GM13976 (cell line): Measurements from ENCODE around the gene UCN3.

Source experiments
- DNase-seq: peaks from one replicate; pipeline ENCODE4 v3.0.0; 2012; ENCODE audit warnings: low spot score
- in situ Hi-C: fragments of 300-500 bp; cut with MboI; formaldehyde crosslinking; loops from one replicate; pipeline ENCODE4 v1.12.0; 2022; ENCODE audit warnings: low sequenced_read_pairs, mixed read lengths, inconsistent platforms; ENCODE audit not compliant: unreplicated experiment
- TF ChIP-seq, protein P1 (sequence below): IDR thresholded peaks from 2 replicates; pipeline ENCODE4 v1.5.1; 2012; ENCODE audit warnings: borderline replicate concordance, mild to moderate bottlenecking; ENCODE audit not compliant: insufficient read depth; ENCODE audit errors: extremely low read depth, missing control alignments, control extremely low read depth

UCN3 gene

DNA sequence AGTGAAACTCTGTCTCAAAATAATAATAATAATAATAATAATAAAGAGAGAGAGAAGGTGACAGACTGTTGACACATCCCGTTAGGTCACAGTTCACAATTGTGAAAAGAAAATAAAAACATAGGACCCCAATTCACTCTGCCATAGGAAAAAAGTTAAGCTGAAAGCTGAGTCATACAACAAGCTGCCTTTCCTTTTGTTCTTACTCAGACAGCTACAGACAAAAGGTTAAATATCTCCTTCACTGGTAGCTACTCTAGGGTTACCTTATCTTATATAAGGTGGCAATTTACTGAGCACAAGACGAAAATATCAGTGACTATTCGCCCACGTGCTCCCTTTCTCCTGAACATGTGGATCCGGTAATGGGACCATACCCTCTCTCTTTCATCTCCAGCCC lies 22.4 kb downstream of the UCN3 start:
- TF ChIP-seq, protein P1, sequence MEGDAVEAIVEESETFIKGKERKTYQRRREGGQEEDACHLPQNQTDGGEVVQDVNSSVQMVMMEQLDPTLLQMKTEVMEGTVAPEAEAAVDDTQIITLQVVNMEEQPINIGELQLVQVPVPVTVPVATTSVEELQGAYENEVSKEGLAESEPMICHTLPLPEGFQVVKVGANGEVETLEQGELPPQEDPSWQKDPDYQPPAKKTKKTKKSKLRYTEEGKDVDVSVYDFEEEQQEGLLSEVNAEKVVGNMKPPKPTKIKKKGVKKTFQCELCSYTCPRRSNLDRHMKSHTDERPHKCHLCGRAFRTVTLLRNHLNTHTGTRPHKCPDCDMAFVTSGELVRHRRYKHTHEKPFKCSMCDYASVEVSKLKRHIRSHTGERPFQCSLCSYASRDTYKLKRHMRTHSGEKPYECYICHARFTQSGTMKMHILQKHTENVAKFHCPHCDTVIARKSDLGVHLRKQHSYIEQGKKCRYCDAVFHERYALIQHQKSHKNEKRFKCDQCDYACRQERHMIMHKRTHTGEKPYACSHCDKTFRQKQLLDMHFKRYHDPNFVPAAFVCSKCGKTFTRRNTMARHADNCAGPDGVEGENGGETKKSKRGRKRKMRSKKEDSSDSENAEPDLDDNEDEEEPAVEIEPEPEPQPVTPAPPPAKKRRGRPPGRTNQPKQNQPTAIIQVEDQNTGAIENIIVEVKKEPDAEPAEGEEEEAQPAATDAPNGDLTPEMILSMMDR, result no peak
- in situ Hi-C loops, result loop anchor here (25.0 kb wide), 1 partner anchor 550 kb away; the partner anchor contains the start of gene AKR1E2
- DNase-seq, result no peak

DNA sequence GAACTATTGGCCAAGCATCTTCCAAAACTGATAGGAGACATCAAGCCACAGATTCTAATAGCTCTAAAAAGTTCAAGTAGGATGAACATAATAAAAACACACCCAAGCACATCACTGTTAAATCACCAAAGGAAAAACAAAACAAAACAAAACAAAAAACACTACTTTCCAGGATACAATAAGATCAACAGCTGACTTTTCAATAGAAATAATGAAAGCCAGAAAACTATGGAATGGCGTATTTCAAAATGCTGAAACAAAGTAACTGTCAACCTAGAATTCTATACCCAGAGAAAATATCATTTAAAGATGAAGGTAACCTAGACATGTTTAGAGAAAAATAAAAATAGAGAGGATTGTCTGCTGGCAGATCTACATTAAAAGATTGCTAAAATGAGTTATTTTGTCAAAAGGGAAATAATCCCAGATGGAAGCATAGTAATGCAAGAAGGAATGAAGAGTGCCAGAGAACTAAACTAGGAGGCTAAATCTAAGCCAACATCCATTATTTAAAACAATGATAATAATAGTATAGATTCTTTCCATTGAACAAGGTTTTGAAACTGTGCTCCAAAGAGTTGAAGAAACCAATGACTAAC lies 25.9 kb downstream of the UCN3 start:
- in situ Hi-C loops, result loop anchor here (25.0 kb wide), 1 partner anchor 553 kb away; the partner anchor contains the start of gene AKR1E2
- TF ChIP-seq, protein P1, result no peak
- no peak for DNase-seq

DNA sequence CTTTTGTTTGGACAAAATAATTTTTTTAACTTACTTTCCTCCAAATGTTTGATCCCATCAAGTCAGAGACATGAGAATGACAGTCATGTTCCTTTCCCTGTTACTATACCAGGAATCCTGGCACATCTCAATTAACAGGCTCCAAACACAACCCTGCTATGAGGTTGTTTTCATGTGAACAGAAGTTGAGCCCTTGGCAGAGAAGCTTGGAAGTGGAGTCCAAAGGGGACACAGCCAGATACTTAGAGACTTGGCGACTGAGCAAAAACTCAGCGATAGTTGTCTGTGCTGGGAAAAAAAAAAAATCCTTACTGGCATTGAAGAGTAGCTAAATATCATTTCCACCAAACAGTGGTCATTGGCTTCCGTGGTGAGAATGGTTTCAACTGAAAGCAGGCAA lies 27.0 kb downstream of the UCN3 start:
- in situ Hi-C loops, result loop anchor here (25.0 kb wide), 1 partner anchor 554 kb away; the partner anchor contains the start of gene AKR1E2
- DNase-seq, result no peak
- TF ChIP-seq, protein P1, result no peak

DNA sequence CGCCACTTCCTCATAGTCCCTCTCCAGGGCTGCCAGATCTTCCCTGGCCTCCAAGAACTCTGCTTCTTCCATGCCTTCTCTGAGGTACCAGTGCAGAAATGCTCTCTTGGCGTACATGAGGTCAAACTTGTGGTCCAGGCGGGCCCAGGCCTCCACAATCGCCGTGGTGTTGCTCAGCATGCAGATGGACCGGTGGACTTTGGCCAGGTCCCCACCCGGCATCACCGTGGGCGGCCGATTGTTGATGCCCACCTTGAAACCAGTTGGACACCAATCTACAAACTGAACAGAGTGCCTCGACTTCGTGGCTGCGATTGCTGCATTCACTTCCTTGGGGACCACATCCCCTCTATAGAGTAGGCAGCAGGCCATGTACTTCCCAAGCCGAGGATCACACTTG lies 28.8 kb downstream of the UCN3 start:
- TF ChIP-seq, protein P1, result no peak
- in situ Hi-C loops, result loop anchor here (25.0 kb wide), 1 partner anchor 556 kb away; the partner anchor contains the start of gene AKR1E2
- no peak for DNase-seq

DNA sequence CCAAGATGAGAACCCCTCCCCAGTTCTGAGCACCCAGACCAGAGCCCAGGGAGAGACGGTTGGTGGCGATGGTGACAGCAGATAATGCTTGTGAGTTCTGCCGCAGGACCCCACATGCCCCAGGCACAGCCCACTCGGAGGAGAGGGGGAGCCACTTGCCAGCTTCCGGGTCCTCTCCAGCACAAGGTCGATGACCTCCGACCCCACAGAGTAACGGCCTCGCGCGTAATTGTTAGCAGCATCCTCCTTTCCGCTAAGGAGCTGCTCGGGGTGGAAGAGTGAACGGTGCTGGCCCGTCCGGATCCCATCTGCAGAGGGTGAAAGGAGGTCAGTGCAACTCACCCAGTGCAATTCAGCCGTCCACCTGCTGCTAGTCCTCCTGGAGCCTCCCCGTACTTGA lies 30.4 kb downstream of the UCN3 start:
- in situ Hi-C loops, result loop anchor here (25.0 kb wide), 1 partner anchor 558 kb away; the partner anchor contains the start of gene AKR1E2
- TF ChIP-seq, protein P1, result no peak
- DNase-seq, result no peak

DNA sequence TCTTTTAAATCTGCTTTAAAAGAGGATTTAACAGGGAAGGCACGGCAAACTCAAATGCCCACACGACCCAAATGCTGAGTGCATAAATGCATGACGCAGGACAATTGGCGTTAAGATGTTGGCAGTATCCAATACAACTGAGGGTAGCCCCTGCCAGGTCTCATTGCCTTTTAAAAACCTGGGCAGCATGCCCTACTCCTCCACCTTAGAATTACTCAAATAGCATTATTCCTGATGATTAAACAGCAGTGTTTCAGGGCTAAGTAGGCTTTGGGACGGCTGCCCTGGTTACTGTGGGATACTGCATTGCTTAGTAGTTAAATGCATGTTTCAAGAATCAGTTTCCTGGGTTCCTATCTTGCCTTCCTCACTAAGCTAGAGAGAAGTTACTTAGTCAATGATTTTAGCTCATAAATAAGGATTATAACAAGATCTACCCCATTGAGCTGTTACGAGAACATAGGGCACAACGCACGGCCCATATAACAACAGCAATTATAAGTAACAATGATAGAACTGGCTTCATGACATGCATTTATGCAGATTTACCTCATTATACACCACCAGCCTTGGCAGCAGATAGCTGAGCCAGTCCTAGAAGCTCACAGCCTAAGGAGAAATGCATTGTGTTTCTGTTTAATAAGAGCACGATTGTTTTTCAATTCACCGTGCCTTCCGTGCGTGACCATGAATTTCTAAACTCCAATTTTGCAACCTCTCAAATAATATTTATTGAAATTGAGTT lies 32.0 kb downstream of the UCN3 start:
- no peak for DNase-seq
- TF ChIP-seq, protein P1, result no peak
- in situ Hi-C loops, result loop anchor here (25.0 kb wide), 1 partner anchor 559 kb away; the partner anchor contains the start of gene AKR1E2
